Loucy (cell line): Measurements from ENCODE around the gene FAM20C.

Experiments
- H2AFZ ChIP-seq: fragments of 200-600 bp; sonication (generic); 2 replicates; pipeline ENCODE4 v1.6.0; 2016; ENCODE audit warnings: antibody characterized with exemption, mild to moderate bottlenecking, low read length, moderate library complexity
- H3F3A ChIP-seq: fragments of 200-600 bp; 2 replicates; pipeline ENCODE4 v1.6.0; 2016; ENCODE audit warnings: antibody characterized with exemption, low read depth, mild to moderate bottlenecking
- H3K27me3 ChIP-seq: fragments of 200-600 bp; sonication (generic); 2 replicates; pipeline ENCODE4 v1.6.1; 2014; ENCODE audit warnings: low read length, mild to moderate bottlenecking; ENCODE audit not compliant: insufficient read depth, poor library complexity, severe bottlenecking
- H3K36me3 ChIP-seq: fragments of 200-600 bp; sonication (generic); 2 replicates; pipeline ENCODE4 v1.6.1; 2016; ENCODE audit warnings: low read length; ENCODE audit not compliant: insufficient read depth
- H3K4me1 ChIP-seq: fragments of 200-600 bp; sonication (generic); 2 replicates; pipeline ENCODE4 v1.5.1; 2014; ENCODE audit warnings: low read length, mild to moderate bottlenecking; ENCODE audit not compliant: insufficient read depth, poor library complexity, severe bottlenecking
- H3K4me2 ChIP-seq: fragments of 200-600 bp; sonication (generic); 2 replicates; pipeline ENCODE4 v1.6.0; 2014; ENCODE audit warnings: antibody characterized with exemption, low read length, low read depth, mild to moderate bottlenecking; ENCODE audit not compliant: poor library complexity, severe bottlenecking
- H3K4me3 ChIP-seq: fragments of 200-600 bp; sonication (generic); 2 replicates; pipeline ENCODE4 v1.5.1; 2014; ENCODE audit warnings: low read length, mild to moderate bottlenecking, mixed read lengths; ENCODE audit not compliant: poor library complexity, severe bottlenecking
- H3K79me2 ChIP-seq: fragments of 200-600 bp; sonication (generic); 2 replicates; pipeline ENCODE4 v1.6.1; 2014; ENCODE audit warnings: low read length; ENCODE audit not compliant: insufficient read depth
- H3K9ac ChIP-seq: fragments of 200-600 bp; sonication (generic); 2 replicates; pipeline ENCODE4 v1.6.0; 2014; ENCODE audit warnings: mild to moderate bottlenecking, low read depth, low read length, moderate library complexity; ENCODE audit not compliant: poor library complexity, severe bottlenecking
- H3K9me2 ChIP-seq: fragments of 200-600 bp; sonication (generic); replicated peaks from 2 replicates; pipeline ENCODE4 v1.6.1; 2016; ENCODE audit warnings: low read depth, low read length, mixed read lengths
- H3K9me3 ChIP-seq: fragments of 200-600 bp; sonication (generic); 2 replicates; pipeline ENCODE4 v1.6.1; 2014; ENCODE audit warnings: mild to moderate bottlenecking, antibody characterized with exemption, low read length, low read depth; ENCODE audit not compliant: insufficient read depth
- H4K20me1 ChIP-seq: fragments of 200-600 bp; sonication (generic); 2 replicates; pipeline ENCODE4 v1.6.0; 2014; ENCODE audit warnings: antibody characterized with exemption, low read length, mild to moderate bottlenecking; ENCODE audit not compliant: insufficient read depth, poor library complexity, severe bottlenecking
- EZH2phosphoT487 ChIP-seq: fragments of 200-600 bp; IDR thresholded peaks from 2 replicates; pipeline ENCODE4 v1.6.1; 2018; ENCODE audit warnings: antibody characterized with exemption, mild to moderate bottlenecking, moderate library complexity, borderline replicate concordance
- TF ChIP-seq, protein P1 (sequence below): fragments of 200-600 bp; sonication (generic); conservative IDR thresholded peaks from 2 replicates; pipeline ENCODE4 v1.5.1; 2014; ENCODE audit warnings: mild to moderate bottlenecking, antibody characterized with exemption, low read length

Gene FAM20C

DNA sequence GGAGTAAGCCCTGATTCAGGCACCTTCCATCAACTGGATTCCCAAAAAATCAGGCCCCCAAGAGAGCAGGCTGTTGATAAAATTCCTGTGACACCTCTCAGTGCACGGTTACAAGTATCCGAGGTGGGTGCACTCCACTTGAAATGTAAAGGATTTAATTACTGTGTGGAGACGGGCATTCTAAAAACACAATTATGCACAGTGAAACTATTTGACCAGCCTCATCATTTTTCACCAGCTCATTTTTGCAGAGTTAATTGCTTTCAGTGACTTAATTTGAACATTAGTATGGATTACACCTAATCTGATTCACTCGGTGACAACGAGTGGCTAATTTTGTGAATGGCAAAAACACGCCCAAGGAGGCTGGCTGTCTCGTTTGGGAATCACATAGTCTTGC, 99.9 kb downstream of the FAM20C start:
- H3K36me3 ChIP-seq, result no peaks in the 10 kb centered on the region
- no peaks in the 10 kb centered on the region for H3F3A ChIP-seq
- no peak overlapping the region for H3K4me3 ChIP-seq
- no peaks in the 10 kb centered on the region for H3K4me1 ChIP-seq
- H3K79me2 ChIP-seq, result no peaks in the 10 kb centered on the region
- peaks cover 33% of the 10 kb centered on the region; the same call in 1 of the 2 replicates for H3K9me3 ChIP-seq
- no peak overlapping the region for H3K9ac ChIP-seq
- TF ChIP-seq, protein P1, sequence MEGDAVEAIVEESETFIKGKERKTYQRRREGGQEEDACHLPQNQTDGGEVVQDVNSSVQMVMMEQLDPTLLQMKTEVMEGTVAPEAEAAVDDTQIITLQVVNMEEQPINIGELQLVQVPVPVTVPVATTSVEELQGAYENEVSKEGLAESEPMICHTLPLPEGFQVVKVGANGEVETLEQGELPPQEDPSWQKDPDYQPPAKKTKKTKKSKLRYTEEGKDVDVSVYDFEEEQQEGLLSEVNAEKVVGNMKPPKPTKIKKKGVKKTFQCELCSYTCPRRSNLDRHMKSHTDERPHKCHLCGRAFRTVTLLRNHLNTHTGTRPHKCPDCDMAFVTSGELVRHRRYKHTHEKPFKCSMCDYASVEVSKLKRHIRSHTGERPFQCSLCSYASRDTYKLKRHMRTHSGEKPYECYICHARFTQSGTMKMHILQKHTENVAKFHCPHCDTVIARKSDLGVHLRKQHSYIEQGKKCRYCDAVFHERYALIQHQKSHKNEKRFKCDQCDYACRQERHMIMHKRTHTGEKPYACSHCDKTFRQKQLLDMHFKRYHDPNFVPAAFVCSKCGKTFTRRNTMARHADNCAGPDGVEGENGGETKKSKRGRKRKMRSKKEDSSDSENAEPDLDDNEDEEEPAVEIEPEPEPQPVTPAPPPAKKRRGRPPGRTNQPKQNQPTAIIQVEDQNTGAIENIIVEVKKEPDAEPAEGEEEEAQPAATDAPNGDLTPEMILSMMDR, result no peak
- no peak for TF ChIP-seq EZH2phosphoT487
- no peak overlapping the region for H2AFZ ChIP-seq
- H3K9me2 ChIP-seq, result no peaks in the 10 kb centered on the region
- H3K4me2 ChIP-seq, result no peak overlapping the region
- no peaks in the 10 kb centered on the region for H4K20me1 ChIP-seq
- no peaks in the 10 kb centered on the region for H3K27me3 ChIP-seq

DNA sequence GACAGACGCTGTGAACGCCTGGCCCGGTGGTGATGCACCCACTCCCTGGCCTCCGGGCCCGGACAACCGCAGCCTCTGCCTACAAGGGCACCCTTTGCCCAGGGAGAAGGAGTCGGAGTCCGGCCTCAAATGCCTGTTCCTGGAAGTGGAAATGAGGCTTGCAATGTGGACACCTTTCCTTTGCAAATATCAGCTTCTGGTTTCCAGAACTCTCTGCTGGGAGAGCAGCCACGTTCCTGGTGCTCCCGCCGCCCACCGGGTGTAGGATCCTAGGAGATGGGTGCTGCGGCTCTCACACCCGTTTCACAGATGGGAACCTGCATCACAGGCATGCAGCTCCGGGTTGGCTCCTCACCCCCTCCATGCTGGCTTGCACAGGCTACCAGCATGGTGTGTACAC, 100.5 kb downstream of the FAM20C start:
- Histone ChIP-seq H3K9ac (no peak overlapping the region), H3K27me3 (no peaks in the 10 kb centered on the region), H3K4me3 (no peak overlapping the region), H3K4me2 (no peak overlapping the region), H2AFZ (no peak overlapping the region), H4K20me1 (no peaks in the 10 kb centered on the region), H3K4me1 (no peaks in the 10 kb centered on the region), H3K9me2 (no peaks in the 10 kb centered on the region), H3F3A (no peaks in the 10 kb centered on the region), H3K36me3 (no peaks in the 10 kb centered on the region), H3K79me2 (no peaks in the 10 kb centered on the region), H3K9me3 (peaks cover 36% of the 10 kb centered on the region; the same call in 1 of the 2 replicates)
- TF ChIP-seq, protein P1, result no peak
- TF ChIP-seq EZH2phosphoT487, result no peak

DNA sequence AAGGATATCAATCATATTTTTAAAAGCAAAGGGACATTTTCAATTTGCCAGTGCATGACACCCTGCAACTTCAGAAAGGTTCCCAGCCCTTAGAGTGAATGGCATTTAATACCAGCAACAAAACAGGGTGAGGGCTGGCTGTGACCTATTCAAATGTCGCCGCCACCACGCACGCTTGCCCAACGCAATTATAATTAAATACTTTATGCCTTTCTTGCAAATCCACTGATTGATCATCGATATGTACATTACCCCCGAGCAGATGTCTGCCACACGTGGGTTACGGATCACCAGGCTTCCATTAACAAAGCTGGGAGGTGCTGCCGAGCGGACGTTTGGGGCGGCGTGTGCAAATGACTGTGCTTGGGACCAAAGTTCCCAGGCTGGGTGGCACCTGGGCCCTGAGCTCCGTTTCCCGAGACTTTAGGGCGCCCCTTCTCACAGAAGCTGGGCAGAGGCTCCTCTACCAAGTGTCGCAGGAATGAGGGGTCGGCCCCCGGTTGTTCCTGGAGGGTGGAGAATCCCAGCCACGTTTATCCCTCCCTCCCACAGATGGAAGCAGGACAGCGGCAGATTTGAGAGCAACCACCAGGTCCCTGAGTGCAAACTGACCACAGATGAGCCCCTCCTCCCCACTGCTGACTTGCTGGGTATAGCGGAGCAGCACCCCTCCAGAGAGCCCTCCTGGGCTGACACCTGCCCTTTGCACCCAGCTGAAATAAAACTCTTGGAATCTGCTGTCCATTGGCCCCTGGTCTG, 101.5 kb downstream of the FAM20C start:
- H3K9ac ChIP-seq, result no peak overlapping the region
- no peaks in the 10 kb centered on the region for H3K9me2 ChIP-seq
- no peaks in the 10 kb centered on the region for H3K4me1 ChIP-seq
- no peak overlapping the region for H2AFZ ChIP-seq
- H3K9me3 ChIP-seq, result peaks cover 32% of the 10 kb centered on the region; the same call in 1 of the 2 replicates
- H3K79me2 ChIP-seq, result no peaks in the 10 kb centered on the region
- H3K36me3 ChIP-seq, result no peaks in the 10 kb centered on the region
- TF ChIP-seq, protein P1, result no peak
- TF ChIP-seq EZH2phosphoT487, result no peak
- no peaks in the 10 kb centered on the region for H3F3A ChIP-seq
- no peaks in the 10 kb centered on the region for H4K20me1 ChIP-seq
- H3K4me3 ChIP-seq, result no peak overlapping the region
- H3K27me3 ChIP-seq, result no peaks in the 10 kb centered on the region
- H3K4me2 ChIP-seq, result no peak overlapping the region
